ENCODE measurements around the gene FAM193B. TPM values are rescaled to one million over a fixed set of nuclear protein-coding genes. Genes with fewer than 3 reads are reported as not detected.
A peak's percentile ranks its signal among the peaks of the same experiment; 100 is the strongest.

The FAM193B gene
- total and polyA plus RNA-seq, 9 of the 15 experiments (the other 6 are each of a cell fraction or from before 2014, with no cell fraction given), result 4.4 to 76.4 (median 37.3) TPM

- TF ChIP-seq, protein P1, sequence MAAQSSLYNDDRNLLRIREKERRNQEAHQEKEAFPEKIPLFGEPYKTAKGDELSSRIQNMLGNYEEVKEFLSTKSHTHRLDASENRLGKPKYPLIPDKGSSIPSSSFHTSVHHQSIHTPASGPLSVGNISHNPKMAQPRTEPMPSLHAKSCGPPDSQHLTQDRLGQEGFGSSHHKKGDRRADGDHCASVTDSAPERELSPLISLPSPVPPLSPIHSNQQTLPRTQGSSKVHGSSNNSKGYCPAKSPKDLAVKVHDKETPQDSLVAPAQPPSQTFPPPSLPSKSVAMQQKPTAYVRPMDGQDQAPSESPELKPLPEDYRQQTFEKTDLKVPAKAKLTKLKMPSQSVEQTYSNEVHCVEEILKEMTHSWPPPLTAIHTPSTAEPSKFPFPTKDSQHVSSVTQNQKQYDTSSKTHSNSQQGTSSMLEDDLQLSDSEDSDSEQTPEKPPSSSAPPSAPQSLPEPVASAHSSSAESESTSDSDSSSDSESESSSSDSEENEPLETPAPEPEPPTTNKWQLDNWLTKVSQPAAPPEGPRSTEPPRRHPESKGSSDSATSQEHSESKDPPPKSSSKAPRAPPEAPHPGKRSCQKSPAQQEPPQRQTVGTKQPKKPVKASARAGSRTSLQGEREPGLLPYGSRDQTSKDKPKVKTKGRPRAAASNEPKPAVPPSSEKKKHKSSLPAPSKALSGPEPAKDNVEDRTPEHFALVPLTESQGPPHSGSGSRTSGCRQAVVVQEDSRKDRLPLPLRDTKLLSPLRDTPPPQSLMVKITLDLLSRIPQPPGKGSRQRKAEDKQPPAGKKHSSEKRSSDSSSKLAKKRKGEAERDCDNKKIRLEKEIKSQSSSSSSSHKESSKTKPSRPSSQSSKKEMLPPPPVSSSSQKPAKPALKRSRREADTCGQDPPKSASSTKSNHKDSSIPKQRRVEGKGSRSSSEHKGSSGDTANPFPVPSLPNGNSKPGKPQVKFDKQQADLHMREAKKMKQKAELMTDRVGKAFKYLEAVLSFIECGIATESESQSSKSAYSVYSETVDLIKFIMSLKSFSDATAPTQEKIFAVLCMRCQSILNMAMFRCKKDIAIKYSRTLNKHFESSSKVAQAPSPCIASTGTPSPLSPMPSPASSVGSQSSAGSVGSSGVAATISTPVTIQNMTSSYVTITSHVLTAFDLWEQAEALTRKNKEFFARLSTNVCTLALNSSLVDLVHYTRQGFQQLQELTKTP (IDR thresholded peaks at IDR 0.05; ENCODE audit: low read depth in 1 of 2, partially characterized antibody in 2 of 2), result no peak
- no peak for TF ChIP-seq XRCC4 (IDR thresholded peaks at IDR 0.05; ENCODE audit: extremely low read depth, insufficient read depth, insufficient read length)
- no peak for TF ChIP-seq PHF20 (IDR thresholded peaks at IDR 0.05; ENCODE audit: partially characterized antibody)
- TF ChIP-seq TAF7 (tag; IDR thresholded peaks at IDR 0.05), result no peak
- TF ChIP-seq TFAP4 (CRISPR knock-in tag; IDR thresholded peaks at IDR 0.05; ENCODE audit: borderline replicate concordance), result peak; percentile 45
- TF ChIP-seq MAZ (CRISPR knock-in tag; conservative IDR thresholded peaks at IDR 0.05 in 1 of 2, IDR thresholded peaks at IDR 0.05 in 1 of 2), result peak; percentile 36 to 64; a peak in 3 of 4 replicates
- TF ChIP-seq TFAM (CRISPR knock-in tag; conservative IDR thresholded peaks at IDR 0.05), result no peak
- TF ChIP-seq CREM (IDR thresholded peaks at IDR 0.05; ENCODE audit: low read depth), result no peak
- TF ChIP-seq, protein P2, sequence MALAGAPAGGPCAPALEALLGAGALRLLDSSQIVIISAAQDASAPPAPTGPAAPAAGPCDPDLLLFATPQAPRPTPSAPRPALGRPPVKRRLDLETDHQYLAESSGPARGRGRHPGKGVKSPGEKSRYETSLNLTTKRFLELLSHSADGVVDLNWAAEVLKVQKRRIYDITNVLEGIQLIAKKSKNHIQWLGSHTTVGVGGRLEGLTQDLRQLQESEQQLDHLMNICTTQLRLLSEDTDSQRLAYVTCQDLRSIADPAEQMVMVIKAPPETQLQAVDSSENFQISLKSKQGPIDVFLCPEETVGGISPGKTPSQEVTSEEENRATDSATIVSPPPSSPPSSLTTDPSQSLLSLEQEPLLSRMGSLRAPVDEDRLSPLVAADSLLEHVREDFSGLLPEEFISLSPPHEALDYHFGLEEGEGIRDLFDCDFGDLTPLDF (CRISPR knock-in tag; IDR thresholded peaks at IDR 0.05), result no peak
- TF ChIP-seq KDM4B (IDR thresholded peaks at IDR 0.05; ENCODE audit: borderline replicate concordance in 2 of 2, low read depth in 1 of 2), result no peak
- no peak for TF ChIP-seq MYBL2 (IDR thresholded peaks at IDR 0.05; ENCODE audit: low read depth)
- TF ChIP-seq MYBL2 (CRISPR knock-in tag; IDR thresholded peaks at IDR 0.05; ENCODE audit: borderline replicate concordance), result no peak
- no peak for TF ChIP-seq CBX2 (IDR thresholded peaks at IDR 0.05; ENCODE audit: insufficient read depth, low read length, poor library complexity, severe bottlenecking)
- TF ChIP-seq ZNF23 (CRISPR knock-in tag; IDR thresholded peaks at IDR 0.05), result no peak
- no peak for TF ChIP-seq PHTF2 (CRISPR knock-in tag; IDR thresholded peaks at IDR 0.05)
- TF ChIP-seq ZSCAN32 (CRISPR knock-in tag; IDR thresholded peaks at IDR 0.05), result peak; percentile 72
- 0 out of 2 replicates have a peak, but pooled peaks have one; percentile 34 for TF ChIP-seq MYC (IDR thresholded peaks at IDR 0.05; ENCODE audit: low read depth, low read length)
- TF ChIP-seq MYC (CRISPR knock-in tag; IDR thresholded peaks at IDR 0.05; ENCODE audit: borderline replicate concordance, low read depth), result no peak
- no peak for TF ChIP-seq NCOA2 (IDR thresholded peaks at IDR 0.05; ENCODE audit: partially characterized antibody in 2 of 2)
- no peak for TF ChIP-seq ASH1L (IDR thresholded peaks at IDR 0.05; ENCODE audit: borderline replicate concordance, low read depth, partially characterized antibody)
- no peak for TF ChIP-seq ZNF431 (CRISPR knock-in tag; IDR thresholded peaks at IDR 0.05)
Observed at GRCh38 chr5:177478711-177479646, 75.4 kb downstream of the FAM193B start (continued).

Measured in K562 (cell line).